ENCODE results near the gene GEMIN7. TPM values are rescaled to one million over a fixed set of nuclear protein-coding genes. Genes with fewer than 3 reads are reported as not detected.

GEMIN7 gene
- total RNA-seq, 3 donors from 2014 or later: 21.3 to 35.1 (median 22.1) TPM

- intact Hi-C loops (cut with DNase I; ENCODE audit: low total_unique reads): loop anchor here (10.0 kb wide), 1 partner anchor 539 kb away; the partner anchor contains the start of gene GIPR
- DNase-seq (ENCODE audit: low spot score in 2 of 2): no peak
- H3K27me3 ChIP-seq: no peaks in the 10 kb centered on the region
- H3K4me1 ChIP-seq: peaks cover 0 to 15% of the 10 kb centered on the region in 2 donors
- H3K4me3 ChIP-seq: no peak overlapping the region
- no peaks in the 10 kb centered on the region for H3K36me3 ChIP-seq
- no peaks in the 10 kb centered on the region for H3K9me3 ChIP-seq
- TF ChIP-seq POLR2AphosphoS5 (IDR thresholded peaks at IDR 0.05) (no peak), POLR2A (IDR thresholded peaks at IDR 0.05) (no peak), CTCF (IDR thresholded peaks at IDR 0.05) (no peak)
- H3K27ac ChIP-seq: peak overlapping the region in 1 of 2 donors; percentile 60
Measured at GRCh38 chr19:45125360-45125759, 46.3 kb downstream of the GEMIN7 start.

DNA sequence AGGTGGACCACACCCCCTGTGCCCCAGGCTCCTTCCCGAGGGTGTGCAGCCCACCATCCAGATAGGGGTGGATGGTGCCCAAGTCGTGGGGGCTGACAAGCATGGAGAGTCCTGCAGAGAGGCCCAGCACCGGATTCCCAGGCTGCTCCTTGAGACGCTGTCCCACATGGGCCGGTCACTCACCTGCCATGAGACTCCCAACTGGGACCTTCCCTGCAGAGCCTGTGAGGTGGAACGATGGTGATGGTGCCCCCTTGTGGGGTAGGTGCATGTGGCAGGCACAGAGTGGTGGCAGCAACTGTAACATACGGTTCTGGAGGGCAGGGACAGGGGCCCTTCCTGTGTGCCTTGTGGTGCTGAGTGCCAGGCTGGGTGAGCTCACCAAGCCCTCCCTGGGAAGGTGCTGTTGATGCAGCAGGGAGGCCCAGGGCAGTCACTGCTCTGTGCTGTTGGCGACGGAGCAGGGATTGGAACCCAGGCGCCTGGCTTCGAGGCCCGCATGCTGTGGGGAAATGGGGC lies 47.0 kb downstream of the GEMIN7 start:
- peaks cover 0 to 15% of the 10 kb centered on the region in 2 donors for H3K4me1 ChIP-seq
- no peak overlapping the region for H3K27ac ChIP-seq
- intact Hi-C loops (cut with DNase I; ENCODE audit: low total_unique reads): loop anchor here (10.0 kb wide), 1 partner anchor 539 kb away; the partner anchor contains the start of gene GIPR
- H3K4me3 ChIP-seq: no peak overlapping the region
- H3K9me3 ChIP-seq: no peaks in the 10 kb centered on the region
- H3K27me3 ChIP-seq: no peaks in the 10 kb centered on the region
- TF ChIP-seq CTCF (IDR thresholded peaks at IDR 0.05): peak; percentile 62 to 77 (median 66)
- TF ChIP-seq POLR2AphosphoS5 (IDR thresholded peaks at IDR 0.05): no peak
- no peaks in the 10 kb centered on the region for H3K36me3 ChIP-seq
- DNase-seq (ENCODE audit: low spot score in 2 of 2): peak; percentile 53 to 86

GRCh38 chr19:45126654-45127053 lies 47.6 kb downstream of the GEMIN7 start:
- no peak for TF ChIP-seq POLR2AphosphoS5 (IDR thresholded peaks at IDR 0.05)
- TF ChIP-seq POLR2A (IDR thresholded peaks at IDR 0.05): no peak
- no peak for TF ChIP-seq CTCF (IDR thresholded peaks at IDR 0.05)
- H3K27me3 ChIP-seq: no peaks in the 10 kb centered on the region
- H3K27ac ChIP-seq: no peak overlapping the region
- no peak overlapping the region for H3K4me3 ChIP-seq
- no peak for DNase-seq (ENCODE audit: low spot score in 2 of 2)
- intact Hi-C loops (cut with DNase I; ENCODE audit: low total_unique reads): loop anchor here (10.0 kb wide), 1 partner anchor 538 kb away; the partner anchor contains the start of gene GIPR
- H3K36me3 ChIP-seq: no peaks in the 10 kb centered on the region
- H3K9me3 ChIP-seq: no peaks in the 10 kb centered on the region
- H3K4me1 ChIP-seq: peaks cover 0 to 15% of the 10 kb centered on the region in 2 donors

DNA sequence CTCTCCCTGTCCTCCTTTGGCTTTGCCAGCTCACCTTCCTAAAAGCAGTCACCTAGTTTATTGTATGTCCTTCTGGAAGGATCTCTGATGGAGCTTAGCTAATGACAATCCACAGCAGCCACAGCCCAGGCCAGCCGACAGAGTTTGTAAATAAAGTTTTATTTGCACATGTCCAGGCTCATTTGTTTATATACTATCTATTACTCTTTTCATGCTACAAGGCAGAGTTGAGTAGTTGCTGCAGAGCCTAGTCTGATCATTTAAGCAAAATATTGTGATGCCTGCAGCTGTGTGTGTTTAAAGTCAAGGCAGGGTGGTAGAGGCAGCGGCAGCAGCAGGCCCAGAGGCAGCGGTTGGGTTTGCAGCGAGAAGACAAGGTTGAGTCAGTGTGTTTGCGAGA lies 49.1 kb downstream of the GEMIN7 start:
- no peak overlapping the region for H3K4me3 ChIP-seq
- H3K4me1 ChIP-seq: peaks cover 0 to 10% of the 10 kb centered on the region in 2 donors
- H3K27ac ChIP-seq: no peak overlapping the region
- no peak for DNase-seq (ENCODE audit: low spot score in 2 of 2)
- intact Hi-C loops (cut with DNase I; ENCODE audit: low total_unique reads): loop anchor here (10.0 kb wide), 1 partner anchor 537 kb away; the partner anchor contains the start of gene GIPR
- H3K9me3 ChIP-seq: no peaks in the 10 kb centered on the region
- no peaks in the 10 kb centered on the region for H3K36me3 ChIP-seq
- no peak for TF ChIP-seq CTCF (IDR thresholded peaks at IDR 0.05)
- no peak for TF ChIP-seq POLR2A (IDR thresholded peaks at IDR 0.05)
- no peak for TF ChIP-seq POLR2AphosphoS5 (IDR thresholded peaks at IDR 0.05)
- H3K27me3 ChIP-seq: no peaks in the 10 kb centered on the region

- no peak for TF ChIP-seq POLR2AphosphoS5 (IDR thresholded peaks at IDR 0.05)
- no peak for TF ChIP-seq POLR2A (IDR thresholded peaks at IDR 0.05)
- TF ChIP-seq CTCF (IDR thresholded peaks at IDR 0.05): no peak
Measured at GRCh38 chr19:45128806-45129205, 49.7 kb downstream of the GEMIN7 start.

More at GRCh38 chr19:45128806-45129205, 49.7 kb downstream of the GEMIN7 start:
- Histone ChIP-seq H3K4me3 (no peak overlapping the region), H3K27me3 (no peaks in the 10 kb centered on the region), H3K27ac (no peak overlapping the region), H3K36me3 (no peaks in the 10 kb centered on the region), H3K9me3 (no peaks in the 10 kb centered on the region), H3K4me1 (peaks cover 0 to 4% of the 10 kb centered on the region in 2 donors)
- no peak for DNase-seq (ENCODE audit: low spot score in 2 of 2)
- intact Hi-C loops (cut with DNase I; ENCODE audit: low total_unique reads): loop anchor here (10.0 kb wide), 1 partner anchor 536 kb away; the partner anchor contains the start of gene GIPR

All from breast epithelium (tissue), 4 donors.